ENCODE results near the gene TMEM116.

TMEM116 gene

DNA sequence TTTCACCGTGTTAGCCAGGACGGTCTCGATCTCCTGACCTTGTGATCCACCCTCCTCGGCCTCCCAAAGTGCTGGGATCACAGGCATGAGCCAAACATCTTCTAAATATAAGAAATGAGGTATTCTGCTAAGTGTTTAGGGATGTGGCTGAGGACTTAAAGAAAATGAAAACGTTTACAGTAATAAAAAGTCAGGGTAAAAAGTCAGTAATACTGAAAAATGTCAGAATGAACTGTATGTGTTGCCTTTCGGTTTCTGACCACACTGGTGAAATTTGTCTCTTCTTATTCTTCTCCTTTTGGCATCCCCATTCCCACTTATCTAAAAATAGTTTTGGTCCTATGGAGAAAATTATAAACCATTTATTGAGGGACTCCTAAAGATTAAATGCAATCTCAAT, 20.5 kb downstream of the TMEM116 start:
- H3K27ac ChIP-seq (ENCODE audit: low read depth, low read length) = no peak overlapping the region
- DNase-seq = no peak

GRCh38 chr12:111991946-111992345, 21.0 kb downstream of the TMEM116 start:
- Histone ChIP-seq H3K27ac (ENCODE audit: low read depth, low read length) (no peak overlapping the region), H3K27me3 (ENCODE audit: insufficient read depth, low read length) (no peaks in the 10 kb centered on the region), H2AFZ (ENCODE audit: insufficient read depth, low read length, poor library complexity) (no peak overlapping the region), H4K91ac (ENCODE audit: low read depth, low read length) (no peak overlapping the region), H4K8ac (ENCODE audit: low read depth, low read length) (no peak overlapping the region), H2BK12ac (ENCODE audit: low read length) (no peak overlapping the region), H3K23ac (ENCODE audit: low read length) (no peak overlapping the region), H3K9me3 (ENCODE audit: insufficient read depth, low read depth, low read length) (no peaks in the 10 kb centered on the region), H3K14ac (ENCODE audit: low read length) (no peak overlapping the region), H3K4ac (ENCODE audit: low read depth, low read length) (no peak overlapping the region), H3K4me3 (ENCODE audit: low read depth, low read length) (no peak overlapping the region), H2BK120ac (ENCODE audit: insufficient read depth, low read length, poor library complexity) (no peak overlapping the region), H3K4me2 (ENCODE audit: low read length) (no peak overlapping the region), H3K79me2 (ENCODE audit: control insufficient read depth, insufficient read depth, low read length, poor library complexity) (no peaks in the 10 kb centered on the region), H3K4me1 (ENCODE audit: control insufficient read depth in 1 of 2, insufficient read depth in 2 of 2, low read length in 2 of 2) (peaks cover 0 to 4% of the 10 kb centered on the region in 2 experiments), H3K18ac (ENCODE audit: low read length) (no peak overlapping the region), H3K9ac (ENCODE audit: low read length) (no peak overlapping the region), H3K79me1 (ENCODE audit: low read length) (no peaks in the 10 kb centered on the region), H4K12ac (ENCODE audit: low read depth, low read length) (no peak overlapping the region), H3K36me3 (ENCODE audit: control insufficient read depth in 1 of 2, insufficient read depth in 2 of 2, low read length in 2 of 2) (no peaks in the 10 kb centered on the region), H2AK5ac (ENCODE audit: low read length) (no peak overlapping the region), H2BK5ac (ENCODE audit: low read depth, low read length, poor library complexity) (no peak overlapping the region)
- no CpG with 5 or more reads among the region's 4 CpGs for WGBS (ENCODE audit: extremely low coverage, insufficient coverage, insufficient read length)
- no peak for DNase-seq

More for the DNA sequence above, 20.5 kb downstream of the TMEM116 start:
- H3K4me2 ChIP-seq (ENCODE audit: low read length) = no peak overlapping the region
- no peaks in the 10 kb centered on the region for H3K36me3 ChIP-seq (ENCODE audit: control insufficient read depth in 1 of 2, insufficient read depth in 2 of 2, low read length in 2 of 2)
- H4K8ac ChIP-seq (ENCODE audit: low read depth, low read length) = no peak overlapping the region
- no peak overlapping the region for H2BK5ac ChIP-seq (ENCODE audit: low read depth, low read length, poor library complexity)
- no CpG with 5 or more reads among the region's 6 CpGs for WGBS (ENCODE audit: extremely low coverage, insufficient coverage, insufficient read length)
- H4K12ac ChIP-seq (ENCODE audit: low read depth, low read length) = no peak overlapping the region
- H3K4me1 ChIP-seq (ENCODE audit: control insufficient read depth in 1 of 2, insufficient read depth in 2 of 2, low read length in 2 of 2) = peaks cover 0 to 4% of the 10 kb centered on the region in 2 experiments
- H3K4me3 ChIP-seq (ENCODE audit: low read depth, low read length) = no peak overlapping the region
- no peak overlapping the region for H3K4ac ChIP-seq (ENCODE audit: low read depth, low read length)
- no peaks in the 10 kb centered on the region for H3K27me3 ChIP-seq (ENCODE audit: insufficient read depth, low read length)
- no peak overlapping the region for H2BK120ac ChIP-seq (ENCODE audit: insufficient read depth, low read length, poor library complexity)
- no peak overlapping the region for H3K14ac ChIP-seq (ENCODE audit: low read length)
- H2AFZ ChIP-seq (ENCODE audit: insufficient read depth, low read length, poor library complexity) = no peak overlapping the region
- no peak overlapping the region for H4K91ac ChIP-seq (ENCODE audit: low read depth, low read length)
- no peaks in the 10 kb centered on the region for H3K79me2 ChIP-seq (ENCODE audit: control insufficient read depth, insufficient read depth, low read length, poor library complexity)
- H3K18ac ChIP-seq (ENCODE audit: low read length) = no peak overlapping the region
- H2BK12ac ChIP-seq (ENCODE audit: low read length) = no peak overlapping the region
- no peak overlapping the region for H3K23ac ChIP-seq (ENCODE audit: low read length)
- H3K9ac ChIP-seq (ENCODE audit: low read length) = no peak overlapping the region
- no peak overlapping the region for H2AK5ac ChIP-seq (ENCODE audit: low read length)
- H3K9me3 ChIP-seq (ENCODE audit: insufficient read depth, low read depth, low read length) = no peaks in the 10 kb centered on the region
- no peaks in the 10 kb centered on the region for H3K79me1 ChIP-seq (ENCODE audit: low read length)

- H3K36me3 ChIP-seq (ENCODE audit: control insufficient read depth in 1 of 2, insufficient read depth in 2 of 2, low read length in 2 of 2) = no peaks in the 10 kb centered on the region
- no peak overlapping the region for H3K4me2 ChIP-seq (ENCODE audit: low read length)
- no peak overlapping the region for H3K14ac ChIP-seq (ENCODE audit: low read length)
- no peaks in the 10 kb centered on the region for H3K27me3 ChIP-seq (ENCODE audit: insufficient read depth, low read length)
- H4K12ac ChIP-seq (ENCODE audit: low read depth, low read length) = no peak overlapping the region
- no peak overlapping the region for H2BK5ac ChIP-seq (ENCODE audit: low read depth, low read length, poor library complexity)
- H3K4me1 ChIP-seq (ENCODE audit: control insufficient read depth in 1 of 2, insufficient read depth in 2 of 2, low read length in 2 of 2) = peaks cover 0 to 4% of the 10 kb centered on the region in 2 experiments
- no peak for DNase-seq
- H2BK12ac ChIP-seq (ENCODE audit: low read length) = no peak overlapping the region
- H3K4ac ChIP-seq (ENCODE audit: low read depth, low read length) = no peak overlapping the region
- H3K18ac ChIP-seq (ENCODE audit: low read length) = no peak overlapping the region
- H3K79me1 ChIP-seq (ENCODE audit: low read length) = no peaks in the 10 kb centered on the region
- H4K8ac ChIP-seq (ENCODE audit: low read depth, low read length) = no peak overlapping the region
- no peak overlapping the region for H3K4me3 ChIP-seq (ENCODE audit: low read depth, low read length)
- no peak overlapping the region for H3K23ac ChIP-seq (ENCODE audit: low read length)
- no peaks in the 10 kb centered on the region for H3K79me2 ChIP-seq (ENCODE audit: control insufficient read depth, insufficient read depth, low read length, poor library complexity)
- H3K27ac ChIP-seq (ENCODE audit: low read depth, low read length) = no peak overlapping the region
- no peak overlapping the region for H2BK120ac ChIP-seq (ENCODE audit: insufficient read depth, low read length, poor library complexity)
- no peak overlapping the region for H2AK5ac ChIP-seq (ENCODE audit: low read length)
- no peaks in the 10 kb centered on the region for H3K9me3 ChIP-seq (ENCODE audit: insufficient read depth, low read depth, low read length)
- H3K9ac ChIP-seq (ENCODE audit: low read length) = no peak overlapping the region
- H4K91ac ChIP-seq (ENCODE audit: low read depth, low read length) = no peak overlapping the region
- H2AFZ ChIP-seq (ENCODE audit: insufficient read depth, low read length, poor library complexity) = no peak overlapping the region
- no CpG with 5 or more reads among the region's 2 CpGs for WGBS (ENCODE audit: extremely low coverage, insufficient coverage, insufficient read length)
These were observed 21.4 kb downstream of the TMEM116 start for GRCh38 chr12:111991535-111991934.

GRCh38 chr12:111984820-111985219, 28.1 kb downstream of the TMEM116 start:
- H2AFZ ChIP-seq (ENCODE audit: insufficient read depth, low read length, poor library complexity) = no peak overlapping the region
- H3K27ac ChIP-seq (ENCODE audit: low read depth, low read length) = no peak overlapping the region
- H3K79me1 ChIP-seq (ENCODE audit: low read length) = no peaks in the 10 kb centered on the region
- no peak for DNase-seq
- H4K8ac ChIP-seq (ENCODE audit: low read depth, low read length) = no peak overlapping the region
- H3K9ac ChIP-seq (ENCODE audit: low read length) = no peak overlapping the region
- H4K12ac ChIP-seq (ENCODE audit: low read depth, low read length) = no peak overlapping the region
- H3K14ac ChIP-seq (ENCODE audit: low read length) = no peak overlapping the region
- 100% methylated on average over 1 of the region's 2 CpGs for WGBS (ENCODE audit: extremely low coverage, insufficient coverage, insufficient read length)
- no peak overlapping the region for H2BK12ac ChIP-seq (ENCODE audit: low read length)
- no peaks in the 10 kb centered on the region for H3K4me1 ChIP-seq (ENCODE audit: control insufficient read depth in 1 of 2, insufficient read depth in 2 of 2, low read length in 2 of 2)
- no peak overlapping the region for H2AK5ac ChIP-seq (ENCODE audit: low read length)
- H3K23ac ChIP-seq (ENCODE audit: low read length) = no peak overlapping the region
- H2BK120ac ChIP-seq (ENCODE audit: insufficient read depth, low read length, poor library complexity) = no peak overlapping the region
- no peaks in the 10 kb centered on the region for H3K36me3 ChIP-seq (ENCODE audit: control insufficient read depth in 1 of 2, insufficient read depth in 2 of 2, low read length in 2 of 2)
- H3K9me3 ChIP-seq (ENCODE audit: insufficient read depth, low read depth, low read length) = no peaks in the 10 kb centered on the region
- no peak overlapping the region for H3K18ac ChIP-seq (ENCODE audit: low read length)
- no peaks in the 10 kb centered on the region for H3K79me2 ChIP-seq (ENCODE audit: control insufficient read depth, insufficient read depth, low read length, poor library complexity)
- H3K4me2 ChIP-seq (ENCODE audit: low read length) = no peak overlapping the region
- H2BK5ac ChIP-seq (ENCODE audit: low read depth, low read length, poor library complexity) = no peak overlapping the region
- no peak overlapping the region for H3K4me3 ChIP-seq (ENCODE audit: low read depth, low read length)
- no peak overlapping the region for H3K4ac ChIP-seq (ENCODE audit: low read depth, low read length)
- H3K27me3 ChIP-seq (ENCODE audit: insufficient read depth, low read length) = no peaks in the 10 kb centered on the region
- no peak overlapping the region for H4K91ac ChIP-seq (ENCODE audit: low read depth, low read length)
